Activated CD4-positive, alpha-beta T cell treated with anti-CD3 and anti-CD28 coated beads, Interleukin-2, amount 50 U/mL, for 24 hours (primary cell): ENCODE measurements around the gene SUGCT.

ENCODE experiments used
- DNase-seq, 2 donors: peaks; one replicate each; pipeline ENCODE4 v3.0.0-alpha.2; 2020; ENCODE audit warnings: low read depth in 1 of 2, low spot score in 1 of 2

Gene SUGCT

GRCh38 chr7:40843338-40843985 is 708.7 kb downstream of the SUGCT start:
- DNase-seq: no peak

DNA sequence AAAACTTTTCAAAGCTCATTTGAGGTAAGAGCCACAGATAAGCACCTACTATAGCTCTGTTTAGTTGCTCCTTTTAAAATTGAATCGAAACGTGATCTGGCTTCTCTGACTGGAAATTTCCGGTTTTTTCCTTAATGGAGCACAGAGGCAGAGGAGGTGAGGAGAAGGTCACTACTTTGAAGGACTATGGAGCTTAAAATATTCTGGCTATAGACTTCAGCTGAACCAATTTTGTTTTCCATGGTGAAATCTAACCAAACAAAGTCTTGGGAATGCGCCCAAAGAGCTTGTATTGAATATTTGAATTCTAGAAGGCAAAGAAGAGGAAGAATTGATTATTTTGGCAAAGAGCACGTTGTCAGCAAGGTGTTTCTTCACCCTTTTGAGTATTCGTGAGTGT is 711.1 kb downstream of the SUGCT start:
- no peak for DNase-seq

GRCh38 chr7:40847921-40848320 is 713.1 kb downstream of the SUGCT start:
- no peak for DNase-seq

GRCh38 chr7:40848541-40849221 is 713.9 kb downstream of the SUGCT start:
- DNase-seq: no peak

DNA sequence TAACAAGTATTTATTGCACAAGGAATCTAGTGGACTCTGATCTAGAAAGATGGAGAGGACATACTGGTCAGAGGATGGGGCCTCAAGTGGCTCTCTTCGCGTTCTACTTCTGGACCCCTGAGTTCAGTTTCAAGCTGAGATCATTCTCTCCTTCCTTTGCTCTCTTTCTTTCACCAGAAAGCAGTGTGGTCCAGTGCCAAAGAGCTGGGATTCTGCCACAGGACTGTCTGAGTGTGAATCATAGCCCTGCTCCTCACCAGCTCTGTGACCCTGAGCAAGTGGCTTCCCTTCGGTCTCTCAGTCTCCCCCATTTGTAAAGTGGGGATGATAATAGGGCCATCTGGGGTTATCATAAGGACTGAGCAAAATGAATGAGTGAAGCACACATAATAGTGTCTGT is 715.2 kb downstream of the SUGCT start:
- no peak for DNase-seq

- DNase-seq: no peak
These were observed 716.2 kb downstream of the SUGCT start for GRCh38 chr7:40851001-40851400.

GRCh38 chr7:40859076-40859475 is 724.3 kb downstream of the SUGCT start:
- DNase-seq: no peak

DNA sequence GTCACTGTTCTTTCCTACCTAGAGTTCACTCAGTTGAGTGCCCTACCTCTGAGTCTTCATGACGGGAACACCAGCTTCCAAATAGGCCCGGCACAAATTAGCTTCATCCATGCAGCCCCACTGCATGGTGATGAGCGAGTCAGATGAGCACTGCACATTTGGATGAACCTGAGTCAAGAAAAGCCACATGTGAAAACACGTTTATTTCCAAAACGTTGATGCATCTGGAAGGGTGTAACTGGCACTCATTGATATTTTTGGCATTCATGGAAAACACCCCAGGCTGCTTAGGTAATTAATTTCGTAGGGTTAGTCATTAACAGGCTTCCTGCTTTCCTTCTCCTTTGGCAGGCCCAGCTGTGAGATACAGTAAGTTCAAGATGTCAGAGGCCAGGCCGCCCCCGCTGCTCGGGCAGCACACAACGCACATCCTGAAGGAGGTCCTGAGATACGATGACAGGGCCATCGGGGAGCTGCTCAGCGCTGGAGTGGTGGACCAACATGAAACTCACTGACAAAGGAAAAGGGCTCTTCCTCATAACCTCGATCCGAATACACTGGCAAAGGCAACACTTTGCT is 725.2 kb downstream of the SUGCT start:
- DNase-seq: no peak

GRCh38 chr7:40865441-40866233 is 730.8 kb downstream of the SUGCT start:
- DNase-seq: no peak

DNA sequence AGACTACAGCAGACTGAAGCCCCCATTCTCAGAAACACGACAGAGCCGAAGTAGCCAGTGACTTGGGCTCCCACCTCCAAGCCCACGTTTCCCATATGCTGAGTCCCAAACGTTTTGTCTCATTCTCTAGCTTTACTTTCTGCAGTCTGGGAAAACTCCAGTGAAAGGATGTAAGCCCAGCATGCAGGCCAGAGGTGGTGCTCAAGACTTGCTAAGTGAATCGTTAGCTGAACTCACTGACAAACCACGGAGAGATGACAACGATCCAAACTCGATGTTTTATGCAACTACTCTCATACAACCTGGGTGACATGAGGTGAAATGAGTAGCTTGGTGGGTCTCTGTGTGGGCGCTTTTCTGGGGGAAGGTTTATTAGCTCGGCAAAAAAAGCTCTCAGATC is 731.8 kb downstream of the SUGCT start:
- DNase-seq: no peak

DNA sequence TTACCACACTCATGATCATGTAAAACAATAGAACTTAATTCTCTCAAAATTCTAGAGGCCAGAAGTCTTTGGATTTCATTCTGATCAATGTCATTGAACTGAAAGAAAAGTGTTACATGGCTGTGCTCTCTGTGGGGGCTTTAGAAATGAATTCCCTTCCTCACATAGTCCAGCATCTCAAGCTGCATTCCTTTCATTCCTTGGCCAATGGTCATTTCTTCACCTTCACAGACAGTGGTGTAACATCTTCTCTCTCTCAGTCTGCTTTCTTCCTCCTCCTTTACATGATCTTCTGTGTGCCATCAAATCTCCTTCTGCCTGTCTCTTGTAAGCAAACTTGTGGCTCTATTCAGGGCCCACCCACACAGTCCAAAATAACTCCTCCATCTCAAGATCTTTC is 735.3 kb downstream of the SUGCT start:
- no peak for DNase-seq

GRCh38 chr7:40873248-40873647 is 738.4 kb downstream of the SUGCT start:
- no peak for DNase-seq

DNA sequence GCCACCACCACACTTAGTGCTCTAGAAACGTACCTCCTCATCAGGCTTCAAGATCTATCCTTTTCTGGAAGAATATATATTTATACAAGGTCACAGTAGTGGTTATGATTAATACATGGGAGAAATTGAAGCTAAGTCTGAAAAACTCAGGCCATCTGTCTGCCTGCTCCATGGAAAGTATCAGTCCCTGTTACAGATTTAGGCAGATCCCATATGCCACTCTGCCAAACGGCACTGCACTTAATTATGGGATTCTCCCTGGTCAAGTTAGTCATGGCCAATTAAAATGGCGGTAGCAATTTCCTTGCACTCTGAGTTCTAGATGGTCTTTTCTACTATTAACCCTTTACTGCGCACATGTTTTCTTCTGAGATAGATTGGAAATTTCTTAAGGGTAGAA is 740.0 kb downstream of the SUGCT start:
- no peak for DNase-seq

DNA sequence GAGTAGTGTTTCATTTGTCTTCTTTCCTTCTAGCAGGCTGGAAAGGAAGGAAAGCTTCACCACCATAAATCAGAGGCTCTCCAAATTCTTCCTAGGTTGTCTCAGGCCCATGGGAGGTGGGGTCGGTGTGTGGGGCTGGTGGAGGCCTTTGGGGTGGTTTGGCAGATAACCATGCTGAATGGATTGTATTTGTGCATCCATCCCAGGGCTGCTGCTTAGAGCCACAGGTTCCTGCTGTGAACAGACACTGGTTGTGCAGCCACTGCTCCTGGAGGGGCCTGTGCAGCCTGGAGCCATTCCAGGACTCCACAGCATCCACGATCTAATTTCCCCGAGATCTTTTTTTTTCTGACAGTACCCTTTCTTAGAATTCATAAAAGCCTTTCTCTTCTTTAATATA is 741.8 kb downstream of the SUGCT start:
- no peak for DNase-seq

- no peak for DNase-seq
These were observed 745.2 kb downstream of the SUGCT start for GRCh38 chr7:40879941-40880543.

DNA sequence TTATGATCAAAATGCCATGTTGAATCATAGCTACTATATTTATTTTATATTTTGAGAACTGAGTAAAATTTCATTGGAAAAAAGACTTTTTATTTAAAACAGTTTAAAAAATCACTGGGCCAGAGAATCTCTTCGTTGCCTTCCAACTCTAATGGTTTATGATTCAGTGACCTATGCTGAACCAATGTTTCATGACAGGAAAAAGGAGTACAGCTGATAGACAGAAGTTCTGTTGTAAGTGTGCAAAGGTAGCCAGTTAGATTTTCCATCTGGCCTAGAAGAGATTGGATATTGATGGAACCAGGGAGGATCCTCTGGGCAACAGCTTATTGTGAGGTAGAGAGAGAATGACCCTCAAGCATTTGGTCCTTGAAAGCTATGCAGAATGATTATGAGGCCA is 745.8 kb downstream of the SUGCT start:
- no peak for DNase-seq

DNA sequence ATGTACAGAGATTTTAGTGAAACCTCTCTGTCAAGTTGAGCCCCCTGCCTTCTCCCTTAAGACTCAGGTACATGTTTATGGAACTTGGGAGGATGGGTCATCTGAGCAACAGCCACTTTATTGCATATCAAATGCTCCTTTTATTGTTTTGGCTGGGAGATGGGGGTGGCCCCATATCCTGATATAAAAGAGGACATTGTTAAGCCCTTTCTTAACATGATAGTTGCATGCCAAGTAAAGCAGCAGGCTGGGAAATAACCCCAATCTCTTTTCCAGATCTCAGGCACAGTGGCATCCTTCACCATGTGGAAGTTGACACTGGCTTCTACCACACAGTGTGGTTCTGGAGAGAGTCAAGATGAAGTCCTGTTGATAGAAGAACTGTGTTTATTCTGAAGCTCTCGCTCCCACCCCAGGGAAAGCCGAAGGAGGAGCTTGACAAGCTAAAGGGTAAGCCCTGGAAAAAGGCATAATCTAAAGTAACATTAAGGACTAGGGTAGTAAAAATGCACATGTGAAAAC is 746.7 kb downstream of the SUGCT start:
- no peak for DNase-seq

- DNase-seq: no peak
These were observed 747.4 kb downstream of the SUGCT start for GRCh38 chr7:40882071-40882658.

- no peak for DNase-seq
These were observed 749.0 kb downstream of the SUGCT start for GRCh38 chr7:40883826-40884225.

DNA sequence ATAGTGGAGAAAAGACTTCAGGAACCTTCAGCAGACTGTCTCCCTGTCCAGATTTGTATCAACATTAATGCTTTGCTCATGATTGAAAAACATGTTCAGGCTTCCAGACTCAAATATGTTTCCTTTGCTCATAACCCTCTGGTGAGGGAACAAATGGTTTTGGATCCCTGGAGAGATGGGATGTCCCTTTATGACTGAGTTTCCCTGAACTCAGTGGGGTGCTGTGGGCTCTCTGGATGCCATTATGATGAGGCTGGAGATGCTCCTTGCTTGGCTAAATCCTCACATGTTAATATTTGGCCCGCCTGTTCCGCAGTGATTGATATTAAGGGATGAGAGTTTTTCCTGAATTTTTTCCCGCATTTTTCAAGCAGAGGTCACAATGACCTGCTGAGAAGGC is 749.4 kb downstream of the SUGCT start:
- no peak for DNase-seq

- no peak for DNase-seq
These were observed 750.7 kb downstream of the SUGCT start for GRCh38 chr7:40885503-40885902.
